ENCODE data around the gene FANCE.

DNA sequence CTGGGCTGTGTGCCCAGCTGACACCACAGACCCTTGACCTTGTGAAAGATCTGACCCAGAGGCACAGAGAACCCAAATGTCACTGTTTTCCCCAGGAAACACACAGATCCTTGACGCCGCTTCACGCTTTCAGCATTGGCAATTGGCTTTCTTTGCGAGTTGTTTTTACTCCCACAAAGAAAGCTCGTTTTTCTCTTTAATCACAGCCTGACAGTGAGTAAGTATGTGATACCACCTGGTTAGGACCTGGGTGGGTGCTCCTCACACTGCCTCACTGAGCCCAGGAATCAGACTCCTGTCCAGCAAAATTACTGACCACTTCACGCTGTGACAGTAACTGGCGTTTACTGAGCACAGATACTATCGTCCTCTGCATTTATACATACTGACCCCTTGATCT, 29.1 kb downstream of the FANCE start:
- TF ChIP-seq, protein P1, sequence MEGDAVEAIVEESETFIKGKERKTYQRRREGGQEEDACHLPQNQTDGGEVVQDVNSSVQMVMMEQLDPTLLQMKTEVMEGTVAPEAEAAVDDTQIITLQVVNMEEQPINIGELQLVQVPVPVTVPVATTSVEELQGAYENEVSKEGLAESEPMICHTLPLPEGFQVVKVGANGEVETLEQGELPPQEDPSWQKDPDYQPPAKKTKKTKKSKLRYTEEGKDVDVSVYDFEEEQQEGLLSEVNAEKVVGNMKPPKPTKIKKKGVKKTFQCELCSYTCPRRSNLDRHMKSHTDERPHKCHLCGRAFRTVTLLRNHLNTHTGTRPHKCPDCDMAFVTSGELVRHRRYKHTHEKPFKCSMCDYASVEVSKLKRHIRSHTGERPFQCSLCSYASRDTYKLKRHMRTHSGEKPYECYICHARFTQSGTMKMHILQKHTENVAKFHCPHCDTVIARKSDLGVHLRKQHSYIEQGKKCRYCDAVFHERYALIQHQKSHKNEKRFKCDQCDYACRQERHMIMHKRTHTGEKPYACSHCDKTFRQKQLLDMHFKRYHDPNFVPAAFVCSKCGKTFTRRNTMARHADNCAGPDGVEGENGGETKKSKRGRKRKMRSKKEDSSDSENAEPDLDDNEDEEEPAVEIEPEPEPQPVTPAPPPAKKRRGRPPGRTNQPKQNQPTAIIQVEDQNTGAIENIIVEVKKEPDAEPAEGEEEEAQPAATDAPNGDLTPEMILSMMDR (conservative IDR thresholded peaks at IDR 0.05; ENCODE audit: low read depth in 2 of 2) = no peak
- TF ChIP-seq EZH2 (IDR thresholded peaks at IDR 0.05; ENCODE audit: low read depth, unreplicated experiment) = no peak
